GM12878 (cell line): ENCODE results near the gene CACNA1D. TPM values are rescaled to one million over a fixed set of nuclear protein-coding genes. Genes with fewer than 3 reads are reported as not detected.

ENCODE experiments used
- ATAC-seq: fragments of 200-7000 bp; cut with Tn5 transposase; 3 replicates; pipeline ENCODE4 v1.9.1; 2020; ENCODE audit warnings: mild to moderate bottlenecking, moderate library complexity
- BruUV-seq: library from RNA; stranded (reverse); fragments of 400-500 nt; replicated peaks from 2 replicates; lab custom pipeline; 2021; lab: Mats Ljungman, UMichigan
- CTCF ChIA-PET: fragments of 300-600 bp; sonication (Branson Sonifier 250); formaldehyde crosslinking; extraction: SDS; loops from one replicate; lab custom pipeline; 2021; ENCODE audit warnings: inconsistent platforms; lab: Yijun Ruan, JAX
- POLR2A ChIA-PET: fragments of 350-600 bp; formaldehyde crosslinking; extraction: SDS; loops from one replicate; lab custom pipeline; 2021; ENCODE audit warnings: inconsistent platforms; lab: Charles Lee
- RAD21 ChIA-PET: fragments of 300-600 bp; sonication (Branson Sonifier 250); formaldehyde crosslinking; loops from one replicate; lab custom pipeline; 2023; ENCODE audit warnings: antibody characterized with exemption; ENCODE audit not compliant: unreplicated experiment; lab: Charles Lee
- SMC1A ChIA-PET: fragments of 300-600 bp; sonication (Branson Sonifier 250); formaldehyde crosslinking; loops from one replicate; lab custom pipeline; 2023; ENCODE audit not compliant: unreplicated experiment, uncharacterized antibody; lab: Charles Lee
- DNase-seq: peaks from one replicate; pipeline ENCODE4 v3.0.0-alpha.2; 2011; ENCODE audit warnings: low read depth, low spot score
- FAIRE-seq: peaks from 3 replicates; lab custom pipeline; 2011; peaks lifted over from hg19 to GRCh38; lab: Jason Lieb, UNC
- H2AFZ ChIP-seq: 2 replicates; pipeline ENCODE4 v1.6.0; 2011; ENCODE audit warnings: low read depth, low read length, control low read depth; ENCODE audit not compliant: control insufficient read depth
- H3K27ac ChIP-seq: 2 replicates; pipeline ENCODE4 v1.5.1; 2011; ENCODE audit warnings: control low read depth; ENCODE audit not compliant: control insufficient read depth, insufficient read depth
- H3K27me3 ChIP-seq, 2 experiments: replicated peaks in 1 of 2; 2 replicates each; pipeline versions ENCODE4 v1.6.0 to v1.6.1; 2011; ENCODE audit warnings: low read length in 1 of 2; ENCODE audit not compliant: control insufficient read depth in 2 of 2, insufficient read depth in 2 of 2
- H3K36me3 ChIP-seq, 2 experiments: 2 replicates each; pipeline ENCODE4 v1.5.1; 2011; ENCODE audit warnings: low read length in 1 of 2; ENCODE audit not compliant: control insufficient read depth in 2 of 2, insufficient read depth in 2 of 2
- H3K4me1 ChIP-seq: 2 replicates; pipeline ENCODE4 v1.6.1; 2011; ENCODE audit warnings: mild to moderate bottlenecking, low read length, moderate library complexity, mixed read lengths; ENCODE audit not compliant: control insufficient read depth, insufficient read depth
- H3K4me2 ChIP-seq: 2 replicates; pipeline ENCODE4 v1.6.0; 2011; ENCODE audit warnings: control low read depth; ENCODE audit not compliant: control insufficient read depth, insufficient read depth
- H3K4me3 ChIP-seq: fragments of 200-600 bp; sonication (generic); 2 replicates; pipeline ENCODE4 v1.5.1; 2016
- H3K79me2 ChIP-seq: 2 replicates; pipeline ENCODE4 v1.6.0; 2011; ENCODE audit warnings: low read length; ENCODE audit not compliant: control insufficient read depth, insufficient read depth
- H3K9ac ChIP-seq: 2 replicates; pipeline ENCODE4 v1.8.0; 2011; ENCODE audit warnings: low read length, control low read depth, mixed read lengths; ENCODE audit not compliant: control insufficient read depth, insufficient read depth
- H3K9me3 ChIP-seq: replicated peaks from 3 replicates; pipeline ENCODE4 v1.5.1; 2011; ENCODE audit warnings: mild to moderate bottlenecking, low read length; ENCODE audit not compliant: control insufficient read depth, insufficient read depth
- H4K20me1 ChIP-seq: 2 replicates; pipeline ENCODE4 v1.6.0; 2011; ENCODE audit not compliant: control insufficient read depth, insufficient read depth
- ATF7 ChIP-seq: fragments of 450-650 bp; IDR thresholded peaks from 2 replicates; pipeline ENCODE4 v1.6.1; 2016; ENCODE audit warnings: low read depth, mild to moderate bottlenecking
- ETV6 ChIP-seq, 2 experiments: fragments of 450-650 bp in 1 of 2; IDR thresholded peaks in 1 of 2; conservative IDR thresholded peaks in 1 of 2; 2 replicates each; pipeline ENCODE4 v1.6.1; 2014; ENCODE audit warnings: antibody characterized with exemption in 1 of 2, borderline replicate concordance in 1 of 2, low read depth in 1 of 2, mild to moderate bottlenecking in 1 of 2, moderate library complexity in 1 of 2
- IKZF1 ChIP-seq: fragments of 450-650 bp; conservative IDR thresholded peaks from 2 replicates; pipeline ENCODE4 v1.6.1; 2017; ENCODE audit warnings: antibody characterized with exemption, mild to moderate bottlenecking
- MEF2B ChIP-seq: fragments of 450-650 bp; IDR thresholded peaks from 2 replicates; pipeline ENCODE4 v1.6.1; 2018; ENCODE audit warnings: mild to moderate bottlenecking, moderate library complexity; ENCODE audit not compliant: partially characterized antibody, poor library complexity, severe bottlenecking
- MXI1 ChIP-seq: fragments of 150-350 bp; IDR thresholded peaks from 2 replicates; pipeline ENCODE4 v1.6.1; 2011; ENCODE audit warnings: low read depth, mild to moderate bottlenecking, inconsistent platforms, low read length, improper control_type of control experiment
- NFXL1 ChIP-seq: fragments of 450-650 bp; IDR thresholded peaks from 2 replicates; pipeline ENCODE4 v1.6.1; 2017; ENCODE audit warnings: antibody characterized with exemption, mild to moderate bottlenecking, borderline replicate concordance
- RB1 ChIP-seq: fragments of 450-650 bp; formaldehyde crosslinking; IDR thresholded peaks from 2 replicates; pipeline ENCODE4 v1.6.1; 2017; ENCODE audit warnings: mild to moderate bottlenecking, borderline replicate concordance
- SIN3A ChIP-seq: IDR thresholded peaks from 2 replicates; pipeline ENCODE4 v1.6.1; 2012; ENCODE audit warnings: low read depth, low read length, improper control_type of control experiment
- SREBF1 ChIP-seq: IDR thresholded peaks from 2 replicates; pipeline ENCODE4 v1.6.1; 2012; ENCODE audit warnings: mild to moderate bottlenecking, low read length
- ZZZ3 ChIP-seq: IDR thresholded peaks from 2 replicates; pipeline ENCODE4 v1.6.1; 2011; ENCODE audit warnings: low read depth; ENCODE audit not compliant: control insufficient read depth, insufficient read length
- WGBS: methylation state at CpG from one replicate; pipeline ENCODE4 v1.1.6; 2016; ENCODE audit warnings: low lambda C conversion rate; ENCODE audit not compliant: insufficient replicate concordance, insufficient coverage; ENCODE audit errors: missing lambda C conversion rate; 5-methylcytosine and 5-hydroxymethylcytosine counted together
- in situ Hi-C: fragments of 300-500 bp; cut with MboI; formaldehyde crosslinking; loops from 9 replicates; pipeline ENCODE4 v1.14.3; 2018; ENCODE audit warnings: mixed read lengths
- intact Hi-C: fragments of 100-400 bp; cut with micrococcal nuclease; formaldehyde crosslinking; loops from one replicate; pipeline ENCODE4 v1.14.2; 2022; ENCODE audit not compliant: unreplicated experiment
- polyA plus RNA-seq, 11 experiments: library from polyadenylated mRNA; depleted of rRNA in 4 of 11; unstranded in 6 of 11; stranded (reverse) in 5 of 11; fragments of >200 nt; fragmentation: Nextera tagmentation in 4 of 11; fragmentation: Illumina TruSeq in 1 of 11; extraction: Ambion mirVana in 4 of 11; extraction: Trizol in 1 of 11; gene quantifications; 1 replicate in 1 of 11; 2 replicates in 10 of 11; pipeline versions ENCODE4 v1.2.1 to v1.2.3, GENCODE V29; 2011 to 2016; ENCODE audit warnings: inconsistent platforms in 2 of 11, missing spikeins in 2 of 11, low read depth in 1 of 11
- total RNA-seq, 4 experiments: library from RNA; depleted of rRNA in 3 of 4; stranded (reverse); fragments of >200 nt in 3 of 4; fragmentation: Illumina TruSeq in 1 of 4; extraction: Trizol in 1 of 4; gene quantifications; 2 replicates each; pipeline versions ENCODE4 v1.2.1 to v1.2.3, GENCODE V29; 2013 to 2021
- TF ChIP-seq, protein P1 (sequence below): fragments of 450-650 bp; formaldehyde crosslinking; IDR thresholded peaks from 2 replicates; pipeline ENCODE4 v1.4.0; 2022; ENCODE audit warnings: mild to moderate bottlenecking, moderate library complexity

The CACNA1D gene
- total and polyA plus RNA-seq, 10 of the 15 experiments (the other 5 are each of a cell fraction or from before 2014, with no cell fraction given): 0.21 to 24.4 (median 1.6) TPM

DNA sequence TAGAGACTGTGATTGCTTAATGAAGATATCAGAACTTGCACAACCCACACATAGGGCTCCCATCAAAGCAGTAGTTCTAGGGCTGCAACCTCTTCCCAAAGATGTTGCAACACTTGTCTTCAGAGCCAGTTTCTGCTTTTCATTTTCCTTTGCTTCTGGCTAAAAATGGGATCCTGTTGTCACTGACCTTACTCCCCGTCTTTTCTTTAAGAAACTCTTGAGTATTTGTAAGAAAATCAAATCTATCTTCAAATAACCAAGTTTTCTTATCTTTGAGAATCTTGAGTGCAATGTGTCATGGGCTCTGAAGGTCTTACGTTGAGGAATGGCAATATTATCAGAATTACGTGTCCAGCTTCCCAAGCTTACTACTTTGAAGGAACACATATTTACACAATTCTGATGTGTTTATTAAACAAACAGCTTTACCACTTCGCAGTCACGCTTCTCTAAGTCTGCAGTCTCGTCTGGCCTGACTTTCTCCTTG, 24.1 kb downstream of the CACNA1D start:
- no peak overlapping the region for H3K4me3 ChIP-seq
- 14% methylated on average over 6 of the region's 6 CpGs for WGBS
- no peaks in the 10 kb centered on the region for H3K36me3 ChIP-seq
- H3K4me2 ChIP-seq: no peak overlapping the region
- ChIA-PET POLR2A (no interaction called here), SMC1A (interaction anchor here (0.7 kb wide), 1 partner anchor 31 kb away, joined by 3 read pairs; no protein-coding TSS in a partner anchor), RAD21 (interaction anchor here (1.3 kb wide), 1 partner anchor 17 kb away, joined by 3 read pairs; no protein-coding TSS in a partner anchor), CTCF (interaction anchor here (0.6 kb wide), 1 partner anchor 384 kb away, joined by 4 read pairs; no protein-coding TSS in a partner anchor)
- no peak overlapping the region for H3K9ac ChIP-seq
- ATAC-seq (no peak), FAIRE-seq (no peak), DNase-seq (no peak)
- no peak overlapping the region for H2AFZ ChIP-seq
- no peak overlapping the region for H3K27ac ChIP-seq
- no peaks in the 10 kb centered on the region for H4K20me1 ChIP-seq
- H3K4me1 ChIP-seq: no peaks in the 10 kb centered on the region
- no peaks in the 10 kb centered on the region for H3K79me2 ChIP-seq
- no peaks in the 10 kb centered on the region; a peak in 2 of 4 replicates for H3K27me3 ChIP-seq
- intact Hi-C loops: loop anchor here (10.0 kb wide), 1 partner anchor 224 kb away; no protein-coding TSS in a partner anchor
- no peaks in the 10 kb centered on the region for H3K9me3 ChIP-seq
- in situ Hi-C loops: no loop called here
- TF ChIP-seq MEF2B (no peak), IKZF1 (no peak), ETV6 (conservative IDR thresholded peaks at IDR 0.05 in 1 of 2, IDR thresholded peaks at IDR 0.05 in 1 of 2; ENCODE audit: borderline replicate concordance in 1 of 2, low read depth in 1 of 2) (no peak), SREBF1 (no peak), ATF7 (no peak)
- no TSS peak for BruUV-seq

DNA sequence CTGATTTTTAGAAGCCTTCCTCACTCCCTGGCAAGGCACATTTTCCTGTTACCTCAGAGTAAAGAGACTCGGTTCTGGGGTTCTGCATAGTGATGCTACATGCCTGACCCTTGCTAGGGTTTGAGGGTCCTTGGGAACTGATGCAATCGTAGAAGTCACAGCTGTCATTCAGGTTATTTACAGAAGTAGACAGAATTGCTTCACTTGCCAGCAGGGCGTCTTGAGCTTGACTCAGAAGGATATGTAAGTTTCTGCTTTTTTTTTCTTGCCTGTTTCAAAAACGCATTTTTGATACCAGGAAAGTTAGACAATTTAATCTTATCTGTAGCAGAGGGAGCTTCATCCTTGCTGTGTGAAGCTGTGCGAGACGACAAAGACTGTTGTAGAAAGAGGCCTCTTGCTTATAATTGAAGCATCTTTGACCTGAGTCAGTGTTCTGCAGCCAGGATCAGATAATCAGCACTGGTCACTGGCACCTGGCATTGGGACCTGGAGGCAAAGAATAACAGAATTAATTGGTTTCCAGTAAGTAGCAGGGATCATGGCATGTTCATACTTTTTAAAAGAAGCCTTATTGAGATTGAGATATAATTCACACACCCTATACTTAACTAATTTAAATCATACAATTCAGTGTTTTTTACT, 24.8 kb downstream of the CACNA1D start:
- Histone ChIP-seq H3K9ac (no peak overlapping the region), H3K79me2 (no peaks in the 10 kb centered on the region), H4K20me1 (no peaks in the 10 kb centered on the region), H2AFZ (no peak overlapping the region), H3K36me3 (no peaks in the 10 kb centered on the region), H3K27me3 (no peaks in the 10 kb centered on the region; a peak in 2 of 4 replicates), H3K27ac (no peak overlapping the region), H3K4me1 (no peaks in the 10 kb centered on the region), H3K4me3 (no peak overlapping the region), H3K4me2 (no peak overlapping the region), H3K9me3 (no peaks in the 10 kb centered on the region)
- WGBS: 28% methylated on average over 6 of the region's 6 CpGs
- POLR2A ChIA-PET: no interaction called here
- SMC1A ChIA-PET: no interaction called here
- BruUV-seq: no TSS peak
- in situ Hi-C loops: no loop called here
- CTCF ChIA-PET: interaction anchor here (0.6 kb wide), 1 partner anchor 385 kb away, joined by 4 read pairs; no protein-coding TSS in a partner anchor
- RAD21 ChIA-PET: no interaction called here
- intact Hi-C loops: loop anchor here (10.0 kb wide), 1 partner anchor 224 kb away; no protein-coding TSS in a partner anchor
- ATAC-seq (no peak), FAIRE-seq (no peak), DNase-seq (no peak)
- no peak for TF ChIP-seq SIN3A
- TF ChIP-seq MXI1: no peak
- TF ChIP-seq ZZZ3: no peak
- TF ChIP-seq, protein P1, sequence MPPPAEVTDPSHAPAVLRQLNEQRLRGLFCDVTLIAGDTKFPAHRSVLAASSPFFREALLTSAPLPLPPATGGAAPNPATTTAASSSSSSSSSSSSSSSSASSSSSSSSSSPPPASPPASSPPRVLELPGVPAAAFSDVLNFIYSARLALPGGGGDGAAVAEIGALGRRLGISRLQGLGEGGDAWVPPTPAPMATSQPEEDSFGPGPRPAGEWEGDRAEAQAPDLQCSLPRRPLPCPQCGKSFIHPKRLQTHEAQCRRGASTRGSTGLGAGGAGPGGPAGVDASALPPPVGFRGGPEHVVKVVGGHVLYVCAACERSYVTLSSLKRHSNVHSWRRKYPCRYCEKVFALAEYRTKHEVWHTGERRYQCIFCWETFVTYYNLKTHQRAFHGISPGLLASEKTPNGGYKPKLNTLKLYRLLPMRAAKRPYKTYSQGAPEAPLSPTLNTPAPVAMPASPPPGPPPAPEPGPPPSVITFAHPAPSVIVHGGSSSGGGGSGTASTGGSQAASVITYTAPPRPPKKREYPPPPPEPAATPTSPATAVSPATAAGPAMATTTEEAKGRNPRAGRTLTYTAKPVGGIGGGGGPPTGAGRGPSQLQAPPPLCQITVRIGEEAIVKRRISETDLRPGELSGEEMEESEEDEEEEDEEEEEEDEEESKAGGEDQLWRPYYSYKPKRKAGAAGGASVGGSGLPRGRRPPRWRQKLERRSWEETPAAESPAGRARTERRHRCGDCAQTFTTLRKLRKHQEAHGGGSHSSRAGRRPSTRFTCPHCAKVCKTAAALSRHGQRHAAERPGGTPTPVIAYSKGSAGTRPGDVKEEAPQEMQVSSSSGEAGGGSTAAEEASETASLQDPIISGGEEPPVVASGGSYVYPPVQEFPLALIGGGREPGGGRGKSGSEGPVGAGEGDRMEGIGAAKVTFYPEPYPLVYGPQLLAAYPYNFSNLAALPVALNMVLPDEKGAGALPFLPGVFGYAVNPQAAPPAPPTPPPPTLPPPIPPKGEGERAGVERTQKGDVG (CRISPR knock-in tag): no peak
- TF ChIP-seq NFXL1: no peak
- no peak for TF ChIP-seq RB1
